Right lobe of liver (tissue), 4 donors: Measurements from ENCODE around the gene MYO1B.

ENCODE experiments used
- CTCF ChIP-seq, 4 donors: fragments of 200-600 bp in 3 of 4; fragments of 450-650 bp in 1 of 4; IDR thresholded peaks; one replicate each; pipeline versions ENCODE4 v1.5.1 to v1.8.0; 2016 to 2022; ENCODE audit warnings: antibody characterized with exemption in 4 of 4, mild to moderate bottlenecking in 2 of 4
- POLR2A ChIP-seq: fragments of 450-650 bp; IDR thresholded peaks from one replicate; pipeline ENCODE4 v1.6.1; 2017; ENCODE audit warnings: antibody characterized with exemption, mild to moderate bottlenecking
- donor health status: DM: no; HTN: no; CAD: no.
- donor health status: DM: no; HTN: no; CAD: no.
- donor health status: DM: no; HTN: yes; CAD: no.

DNA sequence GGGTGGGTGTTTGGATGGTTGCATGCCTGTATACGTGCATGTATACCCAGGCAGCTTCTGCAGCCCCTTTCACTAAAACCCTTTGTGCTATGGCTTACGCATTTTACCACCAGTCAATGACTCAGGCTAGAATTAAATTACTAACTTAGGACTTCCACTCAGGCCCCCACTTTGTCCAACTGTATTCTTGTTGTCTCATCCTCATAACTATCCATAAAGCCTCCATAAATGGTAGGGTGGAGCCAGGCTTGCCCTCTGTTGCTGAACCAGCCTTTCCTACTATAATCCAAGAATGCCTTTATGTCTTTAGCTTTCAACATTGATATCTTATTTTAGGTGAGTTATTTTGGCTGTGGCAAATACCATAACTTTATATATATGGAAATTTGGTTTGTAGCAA lies 119.9 kb downstream of the MYO1B start:
- TF ChIP-seq CTCF (IDR thresholded peaks at IDR 0.05): no peak
- TF ChIP-seq POLR2A: no peak
